HFFc6 (cell line): ENCODE measurements around the gene CUL2. TPM values are rescaled to one million over a fixed set of nuclear protein-coding genes. Genes with fewer than 3 reads are reported as not detected.

ENCODE experiments used
- DNase-seq: peaks from one replicate; pipeline ENCODE4 v3.0.0-alpha.2; 2018
- H3K27ac Mint-ChIP-seq: 2 replicates; pipeline ENCODE4 v1.8.0; 2020; ENCODE audit warnings: mild to moderate bottlenecking, mixed read lengths
- H3K27me3 Mint-ChIP-seq: 2 replicates; pipeline ENCODE4 v1.8.0; 2021; ENCODE audit warnings: mild to moderate bottlenecking, moderate library complexity, mixed read lengths; ENCODE audit not compliant: insufficient read depth
- H3K36me3 Mint-ChIP-seq: 2 replicates; pipeline ENCODE4 v1.8.0; 2021; ENCODE audit warnings: low read depth, mixed read lengths
- H3K4me1 Mint-ChIP-seq: 2 replicates; pipeline ENCODE4 v1.8.0; 2020; ENCODE audit warnings: low read depth, mixed read lengths
- H3K4me3 Mint-ChIP-seq: 2 replicates; pipeline ENCODE4 v1.8.0; 2020; ENCODE audit warnings: mild to moderate bottlenecking, moderate library complexity, mixed read lengths
- H3K9me3 Mint-ChIP-seq: 2 replicates; pipeline ENCODE4 v1.8.0; 2020; ENCODE audit warnings: mild to moderate bottlenecking, mixed read lengths
- total RNA-seq, 6 experiments: library from RNA; stranded (reverse); fragmentation: NEBNext Ultra II Directional; extraction: Animal tissue kit (Norgen Biotek cat#: 25700); gene quantifications; 2 replicates in 1 of 6; 3 replicates in 5 of 6; pipeline ENCODE4 v1.2.3, GENCODE V29; 2021
- TF ChIP-seq, protein P1 (sequence below): fragments of 200-600 bp; sonication (generic); IDR thresholded peaks from 2 replicates; pipeline ENCODE4 v1.5.0; 2021; ENCODE audit warnings: antibody characterized with exemption, mild to moderate bottlenecking

The CUL2 gene
- total RNA-seq, 6 experiments from 2014 or later = 42.5 to 55.7 (median 51.3) TPM

DNA sequence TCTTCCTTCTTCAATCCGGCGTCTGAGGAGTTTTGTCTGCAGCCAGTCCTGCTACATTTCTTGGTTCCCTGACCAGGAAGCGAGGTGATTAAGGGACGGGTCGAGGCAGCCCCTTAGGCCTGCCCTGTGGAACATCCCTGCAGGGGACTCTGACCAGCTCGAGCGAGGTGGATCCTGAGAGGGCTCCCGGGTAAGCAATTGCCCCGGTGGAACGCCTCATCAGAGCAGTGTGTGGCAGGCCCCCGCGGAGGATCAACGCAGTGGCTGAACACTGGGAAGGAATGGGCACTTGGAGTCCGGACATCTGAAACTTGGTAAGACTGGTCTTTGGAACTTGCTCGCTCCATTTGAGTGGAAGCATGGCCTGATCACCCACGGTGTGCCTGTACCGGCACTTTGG is 121.0 kb downstream of the CUL2 start:
- H3K4me1 Mint-ChIP-seq = peaks cover 7% of the 10 kb centered on the region
- no peaks in the 10 kb centered on the region for H3K9me3 Mint-ChIP-seq
- TF ChIP-seq, protein P1, sequence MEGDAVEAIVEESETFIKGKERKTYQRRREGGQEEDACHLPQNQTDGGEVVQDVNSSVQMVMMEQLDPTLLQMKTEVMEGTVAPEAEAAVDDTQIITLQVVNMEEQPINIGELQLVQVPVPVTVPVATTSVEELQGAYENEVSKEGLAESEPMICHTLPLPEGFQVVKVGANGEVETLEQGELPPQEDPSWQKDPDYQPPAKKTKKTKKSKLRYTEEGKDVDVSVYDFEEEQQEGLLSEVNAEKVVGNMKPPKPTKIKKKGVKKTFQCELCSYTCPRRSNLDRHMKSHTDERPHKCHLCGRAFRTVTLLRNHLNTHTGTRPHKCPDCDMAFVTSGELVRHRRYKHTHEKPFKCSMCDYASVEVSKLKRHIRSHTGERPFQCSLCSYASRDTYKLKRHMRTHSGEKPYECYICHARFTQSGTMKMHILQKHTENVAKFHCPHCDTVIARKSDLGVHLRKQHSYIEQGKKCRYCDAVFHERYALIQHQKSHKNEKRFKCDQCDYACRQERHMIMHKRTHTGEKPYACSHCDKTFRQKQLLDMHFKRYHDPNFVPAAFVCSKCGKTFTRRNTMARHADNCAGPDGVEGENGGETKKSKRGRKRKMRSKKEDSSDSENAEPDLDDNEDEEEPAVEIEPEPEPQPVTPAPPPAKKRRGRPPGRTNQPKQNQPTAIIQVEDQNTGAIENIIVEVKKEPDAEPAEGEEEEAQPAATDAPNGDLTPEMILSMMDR = no peak
- no peak overlapping the region for H3K27ac Mint-ChIP-seq
- H3K27me3 Mint-ChIP-seq = peaks cover 26% of the 10 kb centered on the region
- H3K36me3 Mint-ChIP-seq = no peaks in the 10 kb centered on the region
- no peak overlapping the region for H3K4me3 Mint-ChIP-seq
- no peak for DNase-seq

DNA sequence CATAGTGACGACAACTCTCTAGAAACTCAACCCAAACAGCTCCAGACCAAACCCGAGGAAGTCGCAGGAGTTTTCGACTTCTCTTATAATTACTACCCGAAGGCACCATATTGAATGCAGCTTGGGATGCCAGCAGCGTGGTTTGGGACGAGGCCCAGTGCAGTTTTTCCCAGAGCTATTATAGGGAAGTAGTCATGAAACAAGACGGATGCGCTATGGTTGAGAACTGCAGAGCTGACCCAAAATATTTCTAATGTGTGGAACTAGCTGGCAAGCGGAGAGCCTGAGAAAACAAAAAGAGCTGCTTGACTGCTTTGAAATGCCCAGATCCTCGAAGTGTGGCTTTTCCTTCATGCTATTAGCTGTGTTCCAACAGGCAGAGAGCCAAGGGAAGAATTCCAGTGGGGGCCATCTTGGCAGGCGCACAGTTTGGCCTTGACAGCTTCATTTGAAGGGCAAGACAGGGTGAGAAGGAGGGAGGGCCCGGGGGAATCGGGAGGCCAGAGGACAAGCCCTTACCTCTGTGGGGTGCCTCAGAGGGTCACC is 122.7 kb downstream of the CUL2 start:
- Mint-ChIP-seq H3K27me3 (peaks cover 18% of the 10 kb centered on the region), H3K36me3 (no peaks in the 10 kb centered on the region), H3K4me1 (peaks cover 7% of the 10 kb centered on the region), H3K27ac (no peak overlapping the region), H3K9me3 (no peaks in the 10 kb centered on the region), H3K4me3 (no peak overlapping the region)
- DNase-seq = no peak
- TF ChIP-seq, protein P1 = no peak

DNA sequence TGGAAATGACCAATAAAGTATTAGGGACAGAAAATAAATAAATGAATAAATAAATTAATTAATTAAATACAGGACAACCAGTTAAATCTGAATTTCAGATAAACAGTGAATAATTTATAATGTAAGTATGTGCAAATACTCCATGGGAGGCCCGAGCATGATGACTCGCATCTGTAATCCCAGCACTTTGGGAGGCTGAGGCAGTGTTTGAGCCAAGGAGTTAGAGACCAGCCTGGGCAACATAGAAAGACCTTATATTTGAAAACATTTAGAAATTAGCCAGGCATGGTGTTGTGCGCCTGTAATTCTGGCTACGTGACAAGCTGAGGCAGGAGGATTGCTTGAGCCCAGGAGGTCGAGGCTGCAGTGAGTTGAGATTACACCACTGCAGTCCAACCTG is 123.7 kb downstream of the CUL2 start:
- Mint-ChIP-seq H3K4me3 (no peak overlapping the region), H3K4me1 (peaks cover 7% of the 10 kb centered on the region), H3K9me3 (no peaks in the 10 kb centered on the region), H3K27ac (no peak overlapping the region), H3K36me3 (no peaks in the 10 kb centered on the region), H3K27me3 (peaks cover 12% of the 10 kb centered on the region)
- DNase-seq = no peak
- TF ChIP-seq, protein P1 = no peak

DNA sequence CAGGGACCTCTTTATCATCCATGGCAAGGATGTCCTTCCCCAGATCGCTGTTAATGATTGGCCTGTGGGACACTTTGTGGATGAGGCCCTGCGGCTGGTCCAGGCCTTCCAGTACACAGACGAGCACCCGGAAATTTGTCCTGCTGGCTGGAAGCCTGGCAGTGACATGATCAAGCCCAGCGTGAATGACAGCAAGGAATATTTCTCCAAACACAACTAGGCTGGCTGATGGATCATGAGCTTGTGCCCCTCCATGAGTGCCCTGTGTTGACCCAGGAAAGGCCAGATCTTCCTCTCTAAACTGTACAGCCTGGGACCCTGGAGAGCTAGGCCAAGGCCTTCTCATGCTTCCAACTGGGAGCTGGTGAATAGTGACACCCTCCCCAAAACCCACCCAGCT is 124.1 kb downstream of the CUL2 start:
- no peaks in the 10 kb centered on the region for H3K36me3 Mint-ChIP-seq
- H3K9me3 Mint-ChIP-seq = no peaks in the 10 kb centered on the region
- no peak overlapping the region for H3K27ac Mint-ChIP-seq
- TF ChIP-seq, protein P1 = no peak
- no peak for DNase-seq
- peaks cover 12% of the 10 kb centered on the region for H3K27me3 Mint-ChIP-seq
- peaks cover 7% of the 10 kb centered on the region for H3K4me1 Mint-ChIP-seq
- no peak overlapping the region for H3K4me3 Mint-ChIP-seq

DNA sequence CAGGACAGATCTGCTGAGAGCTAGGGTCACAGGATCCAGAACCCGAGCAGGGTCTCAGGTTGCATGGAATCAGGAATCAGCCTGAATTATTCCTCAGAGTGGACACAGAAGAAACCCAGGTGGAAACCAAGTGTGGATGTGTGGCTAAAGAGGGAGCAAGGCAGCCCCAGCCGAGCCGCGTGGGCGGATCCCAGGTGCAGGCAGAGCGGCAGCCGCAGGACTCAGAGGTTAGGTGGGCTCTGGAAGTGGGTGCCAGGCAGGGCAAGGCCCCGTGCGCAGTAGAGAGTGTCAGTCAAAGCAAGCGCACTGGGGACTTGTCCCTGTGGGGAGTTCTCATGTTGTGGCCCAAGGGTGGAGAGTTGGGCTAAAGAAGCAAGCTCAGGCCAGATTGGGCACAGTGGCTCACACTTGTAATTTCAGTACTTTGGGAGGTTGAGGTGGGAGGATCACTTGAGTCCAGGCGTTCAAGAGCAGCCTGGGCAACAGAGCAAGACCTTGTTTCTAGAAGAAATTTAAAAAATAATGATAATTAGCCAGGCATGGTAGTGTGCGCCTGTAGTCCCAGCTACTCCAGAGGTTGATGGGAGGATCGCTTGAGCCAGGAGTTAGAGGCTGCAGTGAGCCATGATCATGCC is 125.9 kb downstream of the CUL2 start:
- Mint-ChIP-seq H3K27me3 (peaks cover 5% of the 10 kb centered on the region), H3K4me3 (no peak overlapping the region), H3K9me3 (no peaks in the 10 kb centered on the region), H3K36me3 (no peaks in the 10 kb centered on the region), H3K27ac (no peak overlapping the region), H3K4me1 (peaks cover 7% of the 10 kb centered on the region)
- DNase-seq = no peak
- TF ChIP-seq, protein P1 = no peak
